SKM-1 (cell line): ENCODE measurements around the gene AGER.
"Not testable (repeated sequence)": the region's sequence is repeated elsewhere in the genome, so short reads cannot be mapped to it uniquely, and the experiment has no call there.

Experiments used
- DNase-seq: peaks from one replicate; lab custom pipeline; 2025; ENCODE audit not compliant: unreplicated experiment; lab: John Stamatoyannopoulos, UW

AGER gene

GRCh38 chr6:32149932-32150870 lies 33.9 kb downstream of the AGER start:
- no peak for DNase-seq

- no peak for DNase-seq
Measured at GRCh38 chr6:32149092-32149755, 34.8 kb downstream of the AGER start.

GRCh38 chr6:32148289-32149091 lies 35.6 kb downstream of the AGER start:
- DNase-seq = peak; percentile 21

- no peak for DNase-seq
Measured at GRCh38 chr6:32147401-32148132, 36.5 kb downstream of the AGER start.

- no peak for DNase-seq
Measured at GRCh38 chr6:32146687-32147086, 37.4 kb downstream of the AGER start.

- no peak for DNase-seq
Measured at GRCh38 chr6:32146287-32146686, 37.8 kb downstream of the AGER start.

GRCh38 chr6:32144238-32144637 lies 39.8 kb downstream of the AGER start:
- not testable (repeated sequence) for DNase-seq

GRCh38 chr6:32140420-32141046 lies 43.5 kb downstream of the AGER start:
- DNase-seq = no peak

GRCh38 chr6:32139590-32139989 lies 44.5 kb downstream of the AGER start:
- no peak for DNase-seq

GRCh38 chr6:32137454-32137853 lies 46.6 kb downstream of the AGER start:
- DNase-seq = no peak

GRCh38 chr6:32133786-32134185 lies 50.3 kb downstream of the AGER start:
- no peak for DNase-seq

- no peak for DNase-seq
Measured at GRCh38 chr6:32132110-32132509, 51.9 kb downstream of the AGER start.

GRCh38 chr6:32131439-32131948 lies 52.6 kb downstream of the AGER start:
- DNase-seq = no peak
